Measurements from ENCODE around the gene MGMT.

MGMT gene

DNA sequence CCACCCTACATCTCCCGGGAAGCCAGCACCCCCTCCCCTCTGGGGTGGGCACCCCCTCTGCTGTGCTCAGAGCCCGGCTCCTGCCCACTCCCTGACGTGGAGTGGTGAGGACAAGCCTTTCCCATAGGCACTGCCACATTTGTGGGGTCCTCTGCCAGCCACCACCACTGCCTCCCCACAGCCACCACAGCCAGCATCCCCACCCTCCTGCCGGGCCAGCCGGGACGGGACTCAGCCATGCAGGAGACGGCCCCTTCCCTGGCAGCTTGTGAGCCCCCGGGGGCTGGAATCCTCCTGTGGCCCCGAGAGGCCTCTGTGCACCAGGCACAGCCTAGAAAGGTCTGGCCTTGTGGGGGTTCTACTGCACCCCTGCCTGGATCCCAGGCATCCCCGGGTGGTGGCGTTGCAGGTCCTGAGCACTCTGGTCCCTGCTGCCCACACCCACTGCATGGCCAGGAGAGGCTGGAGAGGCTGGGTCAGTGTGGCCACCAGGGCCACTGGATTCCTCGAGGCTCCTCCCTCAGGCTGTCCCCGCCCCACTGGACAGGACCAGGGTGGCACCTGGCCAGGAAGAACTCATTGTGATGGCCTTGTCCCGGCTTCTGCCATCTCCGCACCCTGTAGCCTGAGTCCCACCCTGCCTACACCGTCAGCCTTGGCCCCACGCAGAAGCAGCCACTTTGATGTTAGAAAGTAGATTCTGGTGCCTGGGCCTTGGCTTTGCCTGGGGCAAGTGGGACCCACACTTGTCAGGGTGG is 349.0 kb downstream of the MGMT start:
- in situ Hi-C loops (cut with MboI; ENCODE audit: low sequenced_read_pairs): no loop called here

DNA sequence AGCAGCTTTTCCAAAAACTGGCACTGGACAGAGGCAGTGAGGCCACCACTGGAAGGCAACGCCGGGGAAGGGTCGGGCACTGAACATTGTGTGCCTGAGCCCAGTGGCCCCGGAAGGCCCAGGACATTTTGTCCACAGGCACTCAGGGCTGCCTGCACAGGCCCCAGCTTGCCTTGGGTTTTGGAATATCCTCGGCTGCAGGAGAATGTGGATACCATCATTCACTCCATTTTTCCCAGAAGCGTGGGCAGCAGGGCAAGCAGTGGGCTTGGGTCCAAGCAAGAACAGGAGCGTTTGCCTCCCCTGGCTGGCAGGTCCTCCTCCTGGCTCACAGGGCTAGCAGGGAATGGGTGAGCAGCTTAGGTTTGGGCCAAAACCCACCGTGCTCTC is 349.6 kb downstream of the MGMT start:
- in situ Hi-C loops (cut with MboI; ENCODE audit: low sequenced_read_pairs): no loop called here
